Astrocyte (in vitro differentiated cells and primary cell): ENCODE measurements around the gene SNW1. TPM values are rescaled to one million over a fixed set of nuclear protein-coding genes. Genes with fewer than 3 reads are reported as not detected.

Experiments used
- DNase-seq: peaks from one replicate; pipeline ENCODE4 v3.0.0-alpha.2; 2010; ENCODE audit warnings: low read depth
- FAIRE-seq: peaks from 2 replicates; lab custom pipeline; 2011; peaks lifted over from hg19 to GRCh38; lab: Jason Lieb, UNC
- H2AFZ ChIP-seq: 2 replicates; pipeline ENCODE4 v1.6.0; 2012; ENCODE audit warnings: low read depth, low read length, inconsistent platforms
- H3K27ac ChIP-seq: 2 replicates; pipeline ENCODE4 v1.5.1; 2011; ENCODE audit warnings: low read depth, low read length, inconsistent platforms
- H3K27me3 ChIP-seq: 2 replicates; pipeline ENCODE4 v1.6.0; 2011; ENCODE audit warnings: low read length, inconsistent platforms; ENCODE audit not compliant: insufficient read depth
- H3K36me3 ChIP-seq: 2 replicates; pipeline ENCODE4 v1.5.1; 2011; ENCODE audit warnings: low read length, inconsistent platforms; ENCODE audit not compliant: insufficient read depth
- H3K4me1 ChIP-seq: 2 replicates; pipeline ENCODE4 v1.5.1; 2011; ENCODE audit warnings: low read length, inconsistent platforms; ENCODE audit not compliant: insufficient read depth
- H3K4me2 ChIP-seq: 2 replicates; pipeline ENCODE4 v1.6.0; 2012; ENCODE audit warnings: low read length, inconsistent platforms
- H3K4me3 ChIP-seq: 2 replicates; pipeline ENCODE4 v1.5.1; 2011; ENCODE audit warnings: low read depth, mild to moderate bottlenecking, low read length, inconsistent platforms; ENCODE audit not compliant: insufficient read depth
- H3K79me2 ChIP-seq: 2 replicates; pipeline ENCODE4 v1.6.0; 2012; ENCODE audit warnings: mild to moderate bottlenecking, low read length, inconsistent platforms; ENCODE audit not compliant: insufficient read depth
- H3K9ac ChIP-seq: 2 replicates; pipeline ENCODE4 v1.6.0; 2012; ENCODE audit warnings: mild to moderate bottlenecking, low read length, inconsistent platforms
- H3K9me3 ChIP-seq: 2 replicates; pipeline ENCODE4 v1.5.1; 2012; ENCODE audit warnings: low read depth, mild to moderate bottlenecking, low read length, inconsistent platforms; ENCODE audit not compliant: insufficient read depth
- H4K20me1 ChIP-seq: 2 replicates; pipeline ENCODE4 v1.6.0; 2012; ENCODE audit warnings: low read length, inconsistent platforms; ENCODE audit not compliant: insufficient read depth
- H3K27ac Mint-ChIP-seq: one replicate; pipeline ENCODE4 v1.8.0; 2021; ENCODE audit warnings: mild to moderate bottlenecking, mixed read lengths; ENCODE audit not compliant: unreplicated experiment
- H3K27me3 Mint-ChIP-seq: one replicate; pipeline ENCODE4 v1.8.0; 2021; ENCODE audit warnings: low read depth, mixed read lengths; ENCODE audit not compliant: unreplicated experiment
- H3K36me3 Mint-ChIP-seq: one replicate; pipeline ENCODE4 v1.8.0; 2021; ENCODE audit warnings: low read depth, mixed read lengths; ENCODE audit not compliant: unreplicated experiment
- H3K4me1 Mint-ChIP-seq: one replicate; pipeline ENCODE4 v1.8.0; 2021; ENCODE audit warnings: low read depth, mixed read lengths; ENCODE audit not compliant: unreplicated experiment
- H3K4me3 Mint-ChIP-seq: one replicate; pipeline ENCODE4 v1.8.0; 2021; ENCODE audit warnings: mild to moderate bottlenecking, moderate library complexity, mixed read lengths; ENCODE audit not compliant: unreplicated experiment
- H3K9me3 Mint-ChIP-seq: one replicate; pipeline ENCODE4 v1.8.0; 2021; ENCODE audit warnings: mild to moderate bottlenecking, mixed read lengths; ENCODE audit not compliant: unreplicated experiment
- EZH2 ChIP-seq: IDR thresholded peaks from 2 replicates; pipeline ENCODE4 v1.6.1; 2012; ENCODE audit warnings: mild to moderate bottlenecking, low read length, inconsistent platforms; ENCODE audit not compliant: insufficient read depth
- total RNA-seq: library from RNA; stranded (reverse); gene quantifications from 2 replicates; pipeline ENCODE4 v1.2.1, GENCODE V29; 2021
- TF ChIP-seq, protein P1 (sequence below): IDR thresholded peaks from 2 replicates; pipeline ENCODE4 v1.5.1; 2011; ENCODE audit warnings: low read depth, mild to moderate bottlenecking, inconsistent platforms, low read length, moderate library complexity; ENCODE audit not compliant: insufficient read depth

SNW1 gene
- total RNA-seq, 1 donor from 2014 or later, result 72.9 TPM

DNA sequence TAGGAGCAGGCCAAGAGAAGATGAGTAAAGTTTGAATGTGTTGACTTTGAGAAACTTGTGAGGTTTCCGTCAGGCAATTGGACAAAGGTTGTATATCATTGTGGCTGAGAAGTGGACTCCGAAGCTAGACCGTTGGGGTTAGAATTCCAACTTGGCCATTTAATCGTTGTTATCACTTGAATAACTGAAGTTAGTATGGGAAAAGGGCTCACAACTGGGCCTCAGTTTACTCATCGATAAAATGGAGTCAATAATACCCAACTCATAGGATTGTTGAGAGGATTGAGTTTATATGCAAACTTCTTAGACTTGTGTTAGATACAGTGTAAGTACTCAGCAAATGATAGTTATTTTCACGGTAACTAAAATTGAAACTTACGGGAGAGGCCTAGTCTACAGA lies 52.2 kb downstream of the SNW1 start:
- peak overlapping the region; percentile 65 for H3K27ac ChIP-seq
- peak overlapping the region; percentile 94 for H3K9ac ChIP-seq
- Mint-ChIP-seq H3K4me3 (peak overlapping the region; percentile 98), H3K36me3 (peaks cover 7% of the 10 kb centered on the region), H3K4me1 (peaks cover 23% of the 10 kb centered on the region), H3K27ac (peak overlapping the region; percentile 77), H3K27me3 (no peaks in the 10 kb centered on the region), H3K9me3 (no peaks in the 10 kb centered on the region)
- H3K9me3 ChIP-seq, result no peaks in the 10 kb centered on the region
- H2AFZ ChIP-seq, result no peak overlapping the region
- no peak for DNase-seq
- FAIRE-seq, result no peak
- peaks cover 81% of the 10 kb centered on the region for H3K79me2 ChIP-seq
- peak overlapping the region; percentile 97 for H3K4me3 ChIP-seq
- H4K20me1 ChIP-seq, result peaks cover 43% of the 10 kb centered on the region
- peak overlapping the region; percentile 94 for H3K4me2 ChIP-seq
- no peaks in the 10 kb centered on the region for H3K27me3 ChIP-seq
- no peak for TF ChIP-seq EZH2
- TF ChIP-seq, protein P1, sequence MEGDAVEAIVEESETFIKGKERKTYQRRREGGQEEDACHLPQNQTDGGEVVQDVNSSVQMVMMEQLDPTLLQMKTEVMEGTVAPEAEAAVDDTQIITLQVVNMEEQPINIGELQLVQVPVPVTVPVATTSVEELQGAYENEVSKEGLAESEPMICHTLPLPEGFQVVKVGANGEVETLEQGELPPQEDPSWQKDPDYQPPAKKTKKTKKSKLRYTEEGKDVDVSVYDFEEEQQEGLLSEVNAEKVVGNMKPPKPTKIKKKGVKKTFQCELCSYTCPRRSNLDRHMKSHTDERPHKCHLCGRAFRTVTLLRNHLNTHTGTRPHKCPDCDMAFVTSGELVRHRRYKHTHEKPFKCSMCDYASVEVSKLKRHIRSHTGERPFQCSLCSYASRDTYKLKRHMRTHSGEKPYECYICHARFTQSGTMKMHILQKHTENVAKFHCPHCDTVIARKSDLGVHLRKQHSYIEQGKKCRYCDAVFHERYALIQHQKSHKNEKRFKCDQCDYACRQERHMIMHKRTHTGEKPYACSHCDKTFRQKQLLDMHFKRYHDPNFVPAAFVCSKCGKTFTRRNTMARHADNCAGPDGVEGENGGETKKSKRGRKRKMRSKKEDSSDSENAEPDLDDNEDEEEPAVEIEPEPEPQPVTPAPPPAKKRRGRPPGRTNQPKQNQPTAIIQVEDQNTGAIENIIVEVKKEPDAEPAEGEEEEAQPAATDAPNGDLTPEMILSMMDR, result no peak
- H3K36me3 ChIP-seq, result peaks cover 23% of the 10 kb centered on the region
- H3K4me1 ChIP-seq, result peaks cover 14% of the 10 kb centered on the region

DNA sequence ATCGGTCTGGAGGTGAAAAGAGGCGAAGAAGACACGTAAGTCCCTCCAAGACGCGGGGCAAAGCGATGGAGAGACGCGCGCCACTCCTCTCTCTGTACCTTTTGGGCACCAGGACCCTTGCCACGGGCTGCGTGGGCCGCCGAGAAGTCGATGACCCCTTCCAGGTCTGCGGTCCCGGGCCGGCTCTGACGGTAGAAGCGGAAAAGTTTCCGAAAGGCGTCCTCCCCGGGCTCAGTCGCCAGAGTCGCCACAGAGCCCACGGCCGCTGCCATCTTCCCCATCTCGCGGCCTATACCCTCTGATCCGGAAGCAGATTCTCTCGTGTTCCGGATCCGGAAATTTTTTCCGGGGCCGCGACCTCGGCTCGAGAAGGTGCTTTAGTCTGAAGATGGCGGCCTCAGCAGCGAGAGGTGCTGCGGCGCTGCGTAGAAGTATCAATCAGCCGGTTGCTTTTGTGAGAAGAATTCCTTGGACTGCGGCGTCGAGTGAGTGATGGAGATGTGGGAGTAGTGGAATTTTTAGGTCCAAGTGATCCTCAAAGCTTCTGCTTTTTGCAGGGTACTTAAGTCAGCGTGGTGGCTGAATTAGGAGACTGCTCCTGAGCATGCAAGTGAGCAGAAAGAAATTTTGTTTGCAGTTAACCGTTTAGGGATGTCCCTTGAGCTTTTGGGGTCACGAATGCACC lies 53.1 kb downstream of the SNW1 start, which contains the start of the genes ALKBH1 and SLIRP:
Gene ALKBH1 (minus strand): TSS at position 300 of the 685 bp plus-strand sequence. CDS start 19 bp downstream, at position 281.
Gene SLIRP (plus strand): TSS at position 380 of the 685 bp plus-strand sequence. CDS start 9 bp downstream, at position 389.
- H3K27ac Mint-ChIP-seq, result peak within 1 kb of the TSS; percentile 77
- Histone ChIP-seq H3K27me3 (no peaks in the 10 kb centered on the region), H3K79me2 (peaks cover 76% of the 10 kb centered on the region), H3K9ac (peak within 1 kb of the TSS; percentile 94), H3K4me2 (peak within 1 kb of the TSS; percentile 94), H3K4me1 (peaks cover 14% of the 10 kb centered on the region), H2AFZ (peak within 1 kb of the TSS; percentile 94), H3K9me3 (no peaks in the 10 kb centered on the region), H4K20me1 (peaks cover 42% of the 10 kb centered on the region), H3K36me3 (peaks cover 22% of the 10 kb centered on the region), H3K27ac (peak within 1 kb of the TSS; percentile 65), H3K4me3 (peak within 1 kb of the TSS; percentile 97)
- peaks cover 23% of the 10 kb centered on the region for H3K4me1 Mint-ChIP-seq
- peak within 1 kb of the TSS; percentile 98 for H3K4me3 Mint-ChIP-seq
- peaks cover 7% of the 10 kb centered on the region for H3K36me3 Mint-ChIP-seq
- H3K27me3 Mint-ChIP-seq, result no peaks in the 10 kb centered on the region
- TF ChIP-seq, protein P1, result no peak
- TF ChIP-seq EZH2, result no peak
- DNase-seq (peak; percentile 57), FAIRE-seq (no peak)
- H3K9me3 Mint-ChIP-seq, result no peaks in the 10 kb centered on the region

DNA sequence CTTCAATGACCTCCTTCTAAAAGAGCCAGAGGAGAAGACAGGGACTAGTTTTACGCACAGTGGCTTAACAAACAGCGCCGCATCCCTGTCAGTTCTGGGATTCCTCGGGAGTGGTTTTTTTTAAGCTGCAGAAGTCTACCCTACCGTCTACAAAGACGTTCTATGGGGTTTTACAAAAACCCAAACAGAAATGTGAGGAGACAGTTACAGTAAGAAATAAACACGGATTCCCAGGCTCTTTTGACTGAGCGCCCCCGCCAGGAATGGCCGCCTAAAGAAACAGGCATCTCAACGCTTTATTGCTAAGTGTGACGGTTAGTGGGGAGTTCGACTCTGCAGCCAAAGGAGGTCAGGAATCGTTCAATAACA lies 53.6 kb downstream of the SNW1 start:
- no peaks in the 10 kb centered on the region for H3K9me3 Mint-ChIP-seq

More for the DNA sequence above, 53.6 kb downstream of the SNW1 start:
- H3K27ac ChIP-seq, result peak overlapping the region; percentile 65
- H3K36me3 Mint-ChIP-seq, result peaks cover 7% of the 10 kb centered on the region
- peak overlapping the region; percentile 94 for H3K9ac ChIP-seq
- H3K9me3 ChIP-seq, result no peaks in the 10 kb centered on the region
- H2AFZ ChIP-seq, result peak overlapping the region; percentile 94
- H3K4me3 ChIP-seq, result peak overlapping the region; percentile 97
- no peaks in the 10 kb centered on the region for H3K27me3 Mint-ChIP-seq
- peaks cover 72% of the 10 kb centered on the region for H3K79me2 ChIP-seq
- H3K36me3 ChIP-seq, result peaks cover 22% of the 10 kb centered on the region
- no peak for TF ChIP-seq EZH2
- TF ChIP-seq, protein P1, result peak; percentile 41
- peaks cover 14% of the 10 kb centered on the region for H3K4me1 ChIP-seq
- peaks cover 39% of the 10 kb centered on the region for H4K20me1 ChIP-seq
- H3K4me1 Mint-ChIP-seq, result peaks cover 23% of the 10 kb centered on the region
- FAIRE-seq, result no peak
- H3K4me3 Mint-ChIP-seq, result peak overlapping the region; percentile 98
- peak overlapping the region; percentile 94 for H3K4me2 ChIP-seq
- DNase-seq, result peak; percentile 30
- peak overlapping the region; percentile 63 for H3K27ac Mint-ChIP-seq
- H3K27me3 ChIP-seq, result no peaks in the 10 kb centered on the region
